Progenitor cell of endocrine pancreas (in vitro differentiated cells): ENCODE results near the gene AHDC1. TPM values are rescaled to one million over a fixed set of nuclear protein-coding genes. Genes with fewer than 3 reads are reported as not detected.
A peak's percentile ranks its signal among the peaks of the same experiment; 100 is the strongest.

Experiments
- DNase-seq: peaks from one replicate; pipeline ENCODE4 v3.0.0; 2021; ENCODE audit warnings: low spot score; ENCODE audit not compliant: unreplicated experiment
- H3K27ac Mint-ChIP-seq: 2 replicates; pipeline ENCODE4 v1.8.0; 2021; ENCODE audit warnings: mild to moderate bottlenecking, moderate library complexity, mixed read lengths
- H3K27me3 Mint-ChIP-seq: 2 replicates; pipeline ENCODE4 v1.8.0; 2021; ENCODE audit warnings: mixed read lengths
- H3K36me3 Mint-ChIP-seq: 2 replicates; pipeline ENCODE4 v1.8.0; 2022; ENCODE audit warnings: mixed read lengths; ENCODE audit not compliant: insufficient read depth
- H3K4me1 Mint-ChIP-seq: 2 replicates; pipeline ENCODE4 v1.8.0; 2021; ENCODE audit warnings: low read depth, mixed read lengths
- H3K4me3 Mint-ChIP-seq: 2 replicates; pipeline ENCODE4 v1.8.0; 2021; ENCODE audit warnings: low read depth, mild to moderate bottlenecking, moderate library complexity, mixed read lengths
- H3K9me3 Mint-ChIP-seq: 2 replicates; pipeline ENCODE4 v1.8.0; 2021; ENCODE audit warnings: low read depth, mixed read lengths
- CTCF ChIP-seq: fragments of 200-600 bp; sonication (generic); IDR thresholded peaks from one replicate; pipeline ENCODE4 v1.5.0; 2021; ENCODE audit warnings: antibody characterized with exemption, mild to moderate bottlenecking; ENCODE audit not compliant: unreplicated experiment
- total RNA-seq: library from RNA; stranded (reverse); gene quantifications from 2 replicates; pipeline ENCODE4 v1.2.1, GENCODE V29; 2021

Gene AHDC1
- total RNA-seq, 1 donor from 2014 or later = 53.3 TPM

- no peaks in the 10 kb centered on the region for H3K27me3 Mint-ChIP-seq
- TF ChIP-seq CTCF = no peak
- no peaks in the 10 kb centered on the region for H3K36me3 Mint-ChIP-seq
- peaks cover 75% of the 10 kb centered on the region for H3K4me1 Mint-ChIP-seq
- H3K9me3 Mint-ChIP-seq = no peaks in the 10 kb centered on the region
- H3K27ac Mint-ChIP-seq = peak overlapping the region; percentile 97
- DNase-seq = no peak
- H3K4me3 Mint-ChIP-seq = peak overlapping the region; percentile 42
Observed at GRCh38 chr1:27570356-27570755, 33.6 kb downstream of the AHDC1 start.

GRCh38 chr1:27569506-27570291 is 34.2 kb downstream of the AHDC1 start:
- peak overlapping the region; percentile 97 for H3K27ac Mint-ChIP-seq
- peaks cover 76% of the 10 kb centered on the region for H3K4me1 Mint-ChIP-seq
- H3K27me3 Mint-ChIP-seq = no peaks in the 10 kb centered on the region
- no peak for DNase-seq
- H3K4me3 Mint-ChIP-seq = peak overlapping the region; percentile 42
- TF ChIP-seq CTCF = no peak
- no peaks in the 10 kb centered on the region for H3K9me3 Mint-ChIP-seq
- H3K36me3 Mint-ChIP-seq = no peaks in the 10 kb centered on the region

DNA sequence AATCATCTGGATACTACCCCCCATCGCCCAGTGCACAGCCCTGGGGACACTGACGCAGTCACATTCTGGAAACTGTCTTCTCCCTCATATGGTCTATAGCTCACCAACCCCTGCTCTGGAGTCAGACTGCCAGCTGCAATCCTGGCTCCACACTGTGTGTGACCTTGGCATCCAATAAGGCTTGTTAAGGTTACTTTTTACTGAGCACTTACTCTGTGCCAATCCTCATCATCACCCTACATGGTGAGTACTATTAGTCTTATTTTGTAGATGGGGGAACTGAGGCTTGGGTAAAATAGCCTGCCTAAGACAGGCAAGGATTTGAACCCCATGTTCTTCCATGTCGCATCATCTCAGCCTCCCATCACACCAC is 34.9 kb downstream of the AHDC1 start:
- H3K4me3 Mint-ChIP-seq = peak overlapping the region; percentile 27
- H3K4me1 Mint-ChIP-seq = peaks cover 75% of the 10 kb centered on the region
- no peaks in the 10 kb centered on the region for H3K27me3 Mint-ChIP-seq
- DNase-seq = no peak
- H3K27ac Mint-ChIP-seq = peak overlapping the region; percentile 97
- no peaks in the 10 kb centered on the region for H3K9me3 Mint-ChIP-seq
- TF ChIP-seq CTCF = no peak
- no peaks in the 10 kb centered on the region for H3K36me3 Mint-ChIP-seq

GRCh38 chr1:27568300-27569087 is 35.5 kb downstream of the AHDC1 start:
- Mint-ChIP-seq H3K9me3 (no peaks in the 10 kb centered on the region), H3K27ac (peak overlapping the region; percentile 97), H3K4me3 (peak overlapping the region; percentile 55), H3K27me3 (no peaks in the 10 kb centered on the region), H3K36me3 (no peaks in the 10 kb centered on the region), H3K4me1 (peaks cover 76% of the 10 kb centered on the region)
- DNase-seq = peak; percentile 92
- peak; percentile 91 for TF ChIP-seq CTCF

- Mint-ChIP-seq H3K4me1 (peaks cover 82% of the 10 kb centered on the region), H3K27ac (peak overlapping the region; percentile 92), H3K4me3 (peak overlapping the region; percentile 55), H3K9me3 (no peaks in the 10 kb centered on the region), H3K36me3 (no peaks in the 10 kb centered on the region), H3K27me3 (no peaks in the 10 kb centered on the region)
- no peak for TF ChIP-seq CTCF
- DNase-seq = no peak
Observed at GRCh38 chr1:27567971-27568299, 36.0 kb downstream of the AHDC1 start.
